Putamen (tissue), 1 donor: ENCODE data around the gene CKS1B.
"Not testable (repeated sequence)": the region's sequence is repeated elsewhere in the genome, so short reads cannot be mapped to it uniquely, and the experiment has no call there.

Experiments used
- DNase-seq: peaks from one replicate; pipeline ENCODE4 v3.0.0-alpha.2; 2016; ENCODE audit warnings: low spot score

Gene CKS1B

DNA sequence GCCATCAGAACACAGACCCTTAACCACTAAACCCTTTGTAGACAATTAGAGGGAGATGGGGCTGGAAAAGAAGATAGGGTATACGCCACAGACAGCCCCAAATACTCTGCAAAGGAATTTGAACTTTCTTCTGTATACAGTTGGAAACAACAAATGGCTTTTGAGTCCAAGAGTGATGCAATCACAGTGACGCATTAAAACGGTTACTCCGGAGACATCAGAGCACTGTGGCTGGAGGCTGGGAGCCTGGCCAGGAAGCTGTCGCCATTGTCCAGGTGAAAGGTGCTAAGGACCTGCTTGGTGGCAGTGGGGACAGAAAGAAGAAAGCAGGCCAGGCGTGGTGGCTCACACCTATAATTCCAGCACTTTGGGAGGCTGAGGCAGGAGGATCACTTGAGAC, 12.8 kb downstream of the CKS1B start:
- DNase-seq: no peak

GRCh38 chr1:154988058-154988954, 13.8 kb downstream of the CKS1B start:
- no peak for DNase-seq

DNA sequence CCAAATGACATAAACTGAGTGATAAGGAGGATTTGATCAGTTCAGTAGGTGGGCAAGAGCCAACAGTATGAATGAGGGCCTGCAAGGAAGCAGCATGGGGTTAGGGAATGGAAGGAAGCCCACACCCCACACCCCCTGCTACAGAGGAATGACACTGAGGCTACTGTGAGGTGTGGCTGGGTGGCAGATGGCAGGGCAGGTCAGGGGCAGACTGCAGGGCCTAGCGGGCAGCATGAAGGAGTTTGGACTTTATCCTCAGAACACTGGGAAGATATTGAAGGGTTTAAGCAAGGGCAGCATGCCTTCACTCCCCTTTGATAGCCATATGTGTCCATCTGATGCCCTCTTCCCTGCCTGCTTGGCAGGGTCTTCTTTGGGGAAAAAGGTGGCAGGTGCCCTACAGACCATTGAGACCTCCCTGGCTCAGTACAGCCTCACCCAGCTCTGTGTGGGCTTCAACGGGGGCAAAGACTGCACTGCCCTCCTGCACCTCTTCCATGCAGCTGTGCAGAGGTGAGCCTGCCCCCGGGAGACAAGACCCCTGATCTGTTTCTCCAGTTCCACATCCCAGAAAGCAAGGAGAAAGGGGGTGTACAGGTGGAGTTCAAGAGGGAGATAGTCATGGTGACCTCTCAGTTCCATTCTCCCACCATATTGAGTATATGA, 14.8 kb downstream of the CKS1B start:
- DNase-seq: no peak

DNA sequence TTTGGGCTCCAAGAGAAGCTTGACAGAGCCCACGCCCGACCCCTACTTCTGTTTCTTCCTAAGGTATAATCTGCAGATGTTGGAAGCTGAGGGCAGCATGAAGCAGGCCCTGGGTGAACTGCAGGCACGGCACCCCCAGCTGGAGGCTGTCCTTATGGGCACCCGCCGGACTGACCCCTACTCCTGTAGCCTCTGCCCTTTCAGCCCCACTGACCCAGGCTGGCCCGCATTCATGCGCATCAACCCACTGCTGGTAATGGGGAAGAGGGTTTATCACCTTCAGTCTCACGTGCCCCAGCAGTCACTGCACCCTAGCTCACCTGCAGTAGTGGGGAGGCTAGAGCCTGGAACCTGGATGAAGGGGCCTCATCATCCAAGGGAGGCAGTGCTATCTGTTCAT, 15.8 kb downstream of the CKS1B start:
- DNase-seq: no peak

- no peak for DNase-seq
Observed at GRCh38 chr1:154992721-154993571, 18.5 kb downstream of the CKS1B start.

- no peak for DNase-seq
Observed at GRCh38 chr1:154993572-154994268, 19.2 kb downstream of the CKS1B start, which contains the start of gene LENEP. TSS of gene LENEP (plus strand) at chr1:154993586. CDS start at chr1:154993608, 22 bp downstream.

DNA sequence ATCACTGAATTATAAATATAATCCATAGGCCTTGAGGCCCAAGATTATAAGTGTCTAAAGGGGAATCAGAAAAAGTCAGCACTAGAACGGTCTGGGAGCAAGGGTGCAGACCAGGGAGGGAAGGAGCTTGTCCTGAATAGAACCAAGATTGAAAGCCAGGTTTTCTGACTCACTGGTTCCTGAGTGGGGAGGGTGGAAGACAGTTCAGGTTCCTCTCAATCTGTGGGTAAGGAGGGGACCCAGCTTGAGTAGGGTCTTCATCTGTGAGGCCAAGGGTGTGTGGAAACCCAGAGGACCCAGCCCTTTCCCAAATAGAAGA, 19.7 kb downstream of the CKS1B start:
- DNase-seq: no peak

GRCh38 chr1:154994591-154994990, 20.1 kb downstream of the CKS1B start:
- DNase-seq: no peak

DNA sequence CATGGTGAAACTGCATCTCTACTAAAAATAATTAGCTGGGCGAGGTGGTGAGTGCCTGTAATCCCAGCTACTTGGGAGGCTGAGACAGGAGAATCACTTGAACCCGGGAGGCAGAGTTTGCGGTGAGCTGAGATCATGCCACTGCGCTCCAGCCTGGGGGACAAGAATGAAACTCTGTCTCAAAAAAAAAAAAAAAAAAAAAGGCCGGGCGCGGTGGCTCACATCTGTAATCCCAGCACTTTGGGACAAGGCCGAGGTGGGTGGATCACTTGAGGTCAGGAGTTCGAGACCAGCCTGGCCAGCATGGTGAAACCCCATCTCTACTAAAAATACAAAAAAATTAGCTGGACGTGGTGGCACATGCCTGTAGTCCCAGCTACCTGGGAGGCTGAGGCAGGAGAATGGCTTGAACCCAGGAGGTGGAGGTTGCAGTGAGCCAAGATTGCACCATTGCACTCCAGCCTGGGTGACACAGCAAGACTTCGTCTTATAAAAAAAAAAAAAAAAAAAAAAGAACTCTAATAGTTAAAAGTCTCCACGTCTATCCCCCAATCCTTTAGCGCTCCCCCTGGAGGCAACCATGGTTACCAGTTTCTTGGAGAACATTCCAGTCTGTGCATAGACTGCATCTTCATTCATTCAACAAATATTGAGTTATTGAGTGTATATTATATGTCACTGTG, 21.0 kb downstream of the CKS1B start:
- DNase-seq: not testable (repeated sequence)

- DNase-seq: no peak
Observed at GRCh38 chr1:154996966-154997701, 22.7 kb downstream of the CKS1B start.

- no peak for DNase-seq
Observed at GRCh38 chr1:154998201-154998780, 23.8 kb downstream of the CKS1B start.

DNA sequence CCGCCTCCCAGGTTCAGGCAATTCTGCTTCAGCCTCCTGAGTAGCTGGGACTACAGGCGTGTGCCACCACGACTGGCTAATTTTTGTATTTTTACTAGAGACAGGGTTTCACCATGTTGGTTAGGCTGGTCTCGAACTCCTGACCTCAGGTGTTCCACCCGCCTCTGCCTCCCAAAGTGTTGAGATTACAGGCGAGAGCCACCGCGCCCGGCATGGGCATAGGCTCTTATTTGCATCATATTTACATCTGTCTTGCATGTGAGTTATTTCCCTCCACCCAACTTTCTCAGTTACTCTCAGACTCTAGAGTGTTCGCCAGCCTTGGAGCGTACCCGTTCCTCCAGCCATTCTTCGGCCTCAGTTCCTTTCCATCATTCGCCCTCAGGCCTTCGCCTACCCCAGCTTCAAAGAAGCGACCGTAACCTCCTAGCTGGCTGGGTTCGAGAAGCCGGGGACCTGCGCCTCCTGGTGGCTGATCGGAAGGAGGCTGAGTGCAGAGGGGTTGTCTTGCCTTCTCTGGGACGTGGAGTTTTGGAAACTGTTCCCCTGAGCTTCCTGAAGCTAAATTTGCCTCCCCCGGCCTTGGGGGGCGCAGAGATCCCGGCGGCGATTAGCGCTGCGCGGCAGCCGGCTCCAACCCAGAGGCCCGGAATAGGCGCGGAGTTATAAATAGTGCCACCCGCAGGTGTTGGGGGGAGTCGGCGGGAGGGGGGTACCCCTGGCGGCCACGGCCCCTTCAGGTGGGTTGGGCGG, 24.5 kb downstream of the CKS1B start:
- peak; percentile 73 for DNase-seq

DNA sequence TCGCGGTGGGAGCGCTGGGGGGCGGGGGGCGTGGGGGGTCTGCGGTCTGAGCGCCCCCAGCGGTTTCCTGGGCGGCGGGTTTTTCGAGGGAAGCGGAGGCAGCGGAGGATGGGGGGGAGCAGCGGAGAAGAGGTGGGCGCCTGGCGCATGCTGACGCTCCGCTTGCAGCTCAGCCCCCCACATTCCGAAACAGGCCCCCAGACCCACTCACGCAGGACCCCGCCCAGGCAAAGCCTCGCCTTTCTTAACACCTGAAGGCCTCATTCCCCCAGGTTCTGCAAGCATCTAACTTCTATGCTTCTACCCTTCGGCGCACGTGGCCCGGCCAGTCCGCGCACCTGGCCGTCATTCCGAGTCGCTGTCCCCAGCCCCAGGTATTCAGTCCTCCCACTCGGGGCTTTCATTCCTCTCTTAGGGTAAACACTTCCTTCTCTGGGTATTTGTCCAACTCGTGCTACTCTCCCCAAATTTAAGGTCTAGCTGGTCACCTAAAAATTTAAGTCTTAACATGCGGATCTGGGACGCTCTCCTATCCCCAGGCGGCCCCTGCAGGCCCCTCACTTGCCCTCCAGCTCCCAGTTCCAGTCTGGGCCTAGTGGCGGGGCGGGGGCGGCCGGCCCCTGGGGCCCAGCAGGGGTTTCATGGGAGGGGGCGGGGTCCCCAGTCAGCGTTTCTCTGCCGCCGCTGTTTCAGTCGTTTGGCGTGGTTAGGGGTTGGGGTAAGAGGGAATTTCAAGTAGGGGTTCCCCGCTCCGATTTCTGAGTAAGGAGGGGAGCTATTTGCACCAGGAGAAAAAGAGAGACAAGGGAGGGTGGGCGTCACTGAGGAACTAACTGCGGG, 25.3 kb downstream of the CKS1B start:
- no peak for DNase-seq

GRCh38 chr1:155000411-155000725, 25.9 kb downstream of the CKS1B start:
- no peak for DNase-seq

DNA sequence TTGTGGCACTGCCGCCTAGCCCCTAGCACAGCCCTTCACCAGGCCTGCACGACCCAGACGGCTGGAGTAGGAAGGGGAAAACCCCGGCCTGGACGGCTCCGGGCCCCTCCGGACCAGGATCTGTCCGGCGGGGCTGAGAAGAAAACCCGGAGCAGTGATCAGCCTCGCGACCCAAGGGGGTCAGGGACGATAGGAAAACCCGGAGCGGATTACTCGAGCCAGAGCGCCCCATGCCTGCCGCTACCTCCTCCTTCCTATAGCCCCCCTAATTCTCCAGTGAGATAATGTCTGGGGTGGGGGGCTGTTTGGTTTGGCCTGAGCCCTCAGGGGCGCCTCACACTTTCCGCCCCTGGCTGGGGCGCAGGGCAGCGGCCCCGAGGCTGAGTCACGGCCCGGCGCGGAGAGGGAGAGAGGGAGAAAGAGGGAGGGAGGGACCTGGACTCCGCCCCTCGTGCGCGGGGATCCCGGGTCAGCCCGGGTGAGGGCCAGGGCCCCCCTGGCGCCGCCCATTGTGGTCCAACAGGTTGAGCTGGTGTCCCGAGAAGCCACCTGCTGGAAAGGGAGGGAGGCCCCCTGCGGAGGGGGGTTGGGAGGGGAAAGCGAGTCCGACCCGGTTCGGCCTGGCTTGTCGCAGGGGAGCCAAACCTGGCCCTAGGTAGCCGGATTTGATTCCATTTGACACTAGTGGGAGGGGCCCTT, 26.4 kb downstream of the CKS1B start:
- peak; percentile 86 for DNase-seq

- DNase-seq: no peak
Observed at GRCh38 chr1:155001425-155001674, 26.9 kb downstream of the CKS1B start.

- peak; percentile 100 for DNase-seq
Observed at GRCh38 chr1:155001675-155002463, 27.4 kb downstream of the CKS1B start.
